H9 (cell line): ENCODE measurements around the gene MALRD1. TPM values are rescaled to one million over a fixed set of nuclear protein-coding genes. Genes with fewer than 3 reads are reported as not detected.

ENCODE experiments used
- DNase-seq: peaks from one replicate; pipeline ENCODE4 v3.0.0-alpha.2; 2017
- H2AFZ ChIP-seq: one replicate; pipeline ENCODE4 v1.6.1; 2013; ENCODE audit warnings: mild to moderate bottlenecking, low read length, control low read depth, moderate library complexity
- H2AK5ac ChIP-seq: 2 replicates; pipeline ENCODE4 v1.6.1; 2013; ENCODE audit warnings: low read length, control low read depth, mixed read lengths; ENCODE audit not compliant: insufficient read length
- H2BK120ac ChIP-seq: one replicate; pipeline ENCODE4 v1.6.1; 2013; ENCODE audit warnings: low read depth, mild to moderate bottlenecking, low read length, control low read depth, inconsistent platforms; ENCODE audit not compliant: poor library complexity, severe bottlenecking
- H2BK12ac ChIP-seq: 2 replicates; pipeline ENCODE4 v1.6.1; 2013; ENCODE audit warnings: low read length, control low read depth, mixed read lengths, low read depth; ENCODE audit not compliant: insufficient read length
- H2BK15ac ChIP-seq: 2 replicates; pipeline ENCODE4 v1.6.1; 2013; ENCODE audit warnings: low read depth, low read length, control low read depth
- H2BK20ac ChIP-seq: one replicate; pipeline ENCODE4 v1.6.1; 2013; ENCODE audit warnings: low read depth, mild to moderate bottlenecking, low read length, control low read depth, inconsistent platforms; ENCODE audit not compliant: poor library complexity, severe bottlenecking
- H2BK5ac ChIP-seq: 2 replicates; pipeline ENCODE4 v1.6.1; 2013; ENCODE audit warnings: low read length, control low read depth, mixed read lengths; ENCODE audit not compliant: insufficient read length
- H3K14ac ChIP-seq: 2 replicates; pipeline ENCODE4 v1.6.1; 2013; ENCODE audit warnings: low read length, control low read depth; ENCODE audit not compliant: insufficient read depth
- H3K18ac ChIP-seq: 2 replicates; pipeline ENCODE4 v1.6.1; 2013; ENCODE audit warnings: low read depth, mild to moderate bottlenecking, mixed read lengths, low read length, control low read depth; ENCODE audit not compliant: insufficient read length
- H3K23ac ChIP-seq: 2 replicates; pipeline ENCODE4 v1.6.1; 2013; ENCODE audit warnings: low read length, control low read depth, mixed read lengths, low read depth; ENCODE audit not compliant: insufficient read length
- H3K23me2 ChIP-seq: 2 replicates; pipeline ENCODE4 v1.6.1; 2013; ENCODE audit warnings: low read depth, mild to moderate bottlenecking, mixed read lengths, low read length, control low read depth; ENCODE audit not compliant: insufficient read length, poor library complexity, severe bottlenecking
- H3K27ac ChIP-seq: 2 replicates; pipeline ENCODE4 v1.5.1; 2013; ENCODE audit warnings: low read length, control low read depth, mixed read lengths, low read depth; ENCODE audit not compliant: insufficient read length
- H3K27me3 ChIP-seq: 2 replicates; pipeline ENCODE4 v1.6.1; 2013; ENCODE audit warnings: low read length, control low read depth, inconsistent platforms; ENCODE audit not compliant: insufficient read depth
- H3K4ac ChIP-seq: 2 replicates; pipeline ENCODE4 v1.6.1; 2013; ENCODE audit warnings: low read depth, mild to moderate bottlenecking, control low read depth, inconsistent platforms, low read length, moderate library complexity
- H3K4me1 ChIP-seq: 2 replicates; pipeline ENCODE4 v1.6.1; 2013; ENCODE audit warnings: low read length, control low read depth, inconsistent platforms; ENCODE audit not compliant: insufficient read depth
- H3K4me2 ChIP-seq: 2 replicates; pipeline ENCODE4 v1.6.1; 2013; ENCODE audit warnings: low read length, control low read depth, mixed read lengths; ENCODE audit not compliant: insufficient read length, insufficient read depth
- H3K56ac ChIP-seq: 2 replicates; pipeline ENCODE4 v1.6.1; 2013; ENCODE audit warnings: low read depth, mild to moderate bottlenecking, mixed read lengths, low read length, control low read depth; ENCODE audit not compliant: insufficient read length
- H3K79me1 ChIP-seq: 2 replicates; pipeline ENCODE4 v1.6.1; 2013; ENCODE audit warnings: low read depth, mild to moderate bottlenecking, moderate library complexity, low read length, control low read depth, inconsistent platforms; ENCODE audit not compliant: insufficient read depth, poor library complexity, severe bottlenecking
- H3K79me2 ChIP-seq: 2 replicates; pipeline ENCODE4 v1.6.1; 2013; ENCODE audit warnings: low read length, control low read depth, inconsistent platforms; ENCODE audit not compliant: insufficient read depth
- H3K9ac ChIP-seq: 2 replicates; pipeline ENCODE4 v1.6.1; 2013; ENCODE audit warnings: low read length, control low read depth, mixed read lengths; ENCODE audit not compliant: insufficient read length; ENCODE audit errors: extremely low read depth
- H3K9me3 ChIP-seq: one replicate; pipeline ENCODE4 v1.6.1; 2013; ENCODE audit warnings: low read depth, low read length, inconsistent platforms; ENCODE audit not compliant: control insufficient read depth
- H3T11ph ChIP-seq: one replicate; pipeline ENCODE4 v1.6.1; 2013; ENCODE audit warnings: mild to moderate bottlenecking, low read length, control low read depth, inconsistent platforms
- H4K20me1 ChIP-seq: one replicate; pipeline ENCODE4 v1.6.1; 2013; ENCODE audit not compliant: control insufficient read depth, insufficient read length, insufficient read depth
- H4K5ac ChIP-seq: 2 replicates; pipeline ENCODE4 v1.6.1; 2013; ENCODE audit warnings: low read depth, mild to moderate bottlenecking, mixed read lengths, low read length, control low read depth; ENCODE audit not compliant: insufficient read length
- H4K8ac ChIP-seq: replicated peaks from 2 replicates; pipeline ENCODE4 v1.6.1; 2013; ENCODE audit warnings: low read length, control low read depth, mixed read lengths, low read depth; ENCODE audit not compliant: insufficient read length
- H4K91ac ChIP-seq: 2 replicates; pipeline ENCODE4 v1.6.1; 2013; ENCODE audit warnings: low read depth, mild to moderate bottlenecking, moderate library complexity, mixed read lengths, low read length, control low read depth; ENCODE audit not compliant: insufficient read length
- H3K27ac Mint-ChIP-seq, 3 experiments: 2 replicates in 2 of 3; 3 replicates in 1 of 3; pipeline ENCODE4 v1.8.0; 2020 to 2021; ENCODE audit warnings: mixed read lengths in 3 of 3, mild to moderate bottlenecking in 1 of 3, moderate library complexity in 1 of 3
- H3K27me3 Mint-ChIP-seq: 2 replicates; pipeline ENCODE4 v1.8.0; 2021; ENCODE audit warnings: low read depth, mild to moderate bottlenecking, moderate library complexity, mixed read lengths
- H3K36me3 Mint-ChIP-seq, 3 experiments: 2 replicates in 2 of 3; 3 replicates in 1 of 3; pipeline ENCODE4 v1.8.0; 2020 to 2021; ENCODE audit warnings: low read depth in 3 of 3, mixed read lengths in 3 of 3; ENCODE audit not compliant: insufficient read depth in 1 of 3
- H3K4me1 Mint-ChIP-seq, 2 experiments: 2 replicates each; pipeline ENCODE4 v1.8.0; 2020; ENCODE audit warnings: mixed read lengths in 2 of 2
- H3K4me3 Mint-ChIP-seq, 2 experiments: 2 replicates in 1 of 2; 3 replicates in 1 of 2; pipeline ENCODE4 v1.8.0; 2020 to 2021; ENCODE audit warnings: mild to moderate bottlenecking in 2 of 2, mixed read lengths in 2 of 2, moderate library complexity in 1 of 2
- H3K9me3 Mint-ChIP-seq, 2 experiments: 2 replicates in 1 of 2; 3 replicates in 1 of 2; pipeline ENCODE4 v1.8.0; 2020; ENCODE audit warnings: mild to moderate bottlenecking in 2 of 2, mixed read lengths in 2 of 2, moderate library complexity in 1 of 2
- WGBS: extraction: QIAGEN DNeasy Blood & Tissue Kit; methylation state at CpG from one replicate; pipeline ENCODE4 v1.1.7; 2013; ENCODE audit warnings: missing lambda C conversion rate, low lambda C conversion rate, mixed read lengths; ENCODE audit not compliant: insufficient read length; ENCODE audit errors: extremely low coverage; 5-methylcytosine and 5-hydroxymethylcytosine counted together
- total RNA-seq: library from RNA; stranded (reverse); gene quantifications from 2 replicates; pipeline ENCODE4 v1.2.1, GENCODE V29; 2021
- TF ChIP-seq, protein P1 (sequence below): fragments of 200-600 bp; sonication (generic); conservative IDR thresholded peaks from 3 replicates; pipeline ENCODE4 v1.8.0; 2021; ENCODE audit warnings: antibody characterized with exemption, mild to moderate bottlenecking

Gene MALRD1
- total RNA-seq, 1 experiment from 2014 or later = 0.20 TPM

DNA sequence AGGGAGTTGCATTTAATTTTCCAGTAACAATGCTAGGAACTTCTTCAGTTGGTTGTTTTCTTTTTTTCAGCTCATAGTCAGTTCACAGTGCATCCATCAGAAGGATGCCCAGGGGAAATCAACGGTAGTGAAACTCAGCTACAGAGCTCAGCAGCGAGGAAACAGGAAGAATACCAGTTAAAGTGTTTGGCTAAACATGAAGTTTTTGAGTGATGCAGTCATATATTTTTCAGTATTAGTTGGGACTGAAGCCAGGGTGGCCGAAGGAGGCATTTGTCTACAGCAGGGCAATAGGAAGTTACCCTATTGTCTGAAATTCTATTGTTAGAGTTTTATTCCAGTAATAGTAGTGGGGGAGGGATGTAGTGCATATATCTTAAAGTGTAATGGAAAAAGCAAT, 45.3 kb upstream of the MALRD1 start:
- Histone ChIP-seq H3K14ac (no peak overlapping the region), H2BK5ac (no peak overlapping the region), H2BK20ac (no peak overlapping the region), H2BK120ac (no peak overlapping the region), H2BK15ac (no peak overlapping the region), H3K79me2 (no peaks in the 10 kb centered on the region), H3K4me1 (no peaks in the 10 kb centered on the region), H3K4ac (no peak overlapping the region), H3K27me3 (no peaks in the 10 kb centered on the region), H2BK12ac (no peak overlapping the region), H3K56ac (no peak overlapping the region), H3T11ph (no peak overlapping the region), H3K27ac (no peak overlapping the region), H3K9me3 (no peaks in the 10 kb centered on the region), H4K91ac (no peak overlapping the region), H3K23ac (no peak overlapping the region), H3K79me1 (no peaks in the 10 kb centered on the region), H2AK5ac (no peak overlapping the region), H3K23me2 (no peaks in the 10 kb centered on the region), H3K18ac (no peak overlapping the region), H3K9ac (no peak overlapping the region), H4K5ac (no peak overlapping the region), H2AFZ (no peak overlapping the region), H3K4me2 (no peak overlapping the region), H4K20me1 (no peaks in the 10 kb centered on the region), H4K8ac (no peak overlapping the region)
- DNase-seq = no peak
- peaks cover 0 to 4% of the 10 kb centered on the region in 2 experiments; a peak in 1 of 5 replicates for H3K9me3 Mint-ChIP-seq
- no peaks in the 10 kb centered on the region for H3K4me1 Mint-ChIP-seq
- H3K27ac Mint-ChIP-seq = no peak overlapping the region
- no peak overlapping the region for H3K4me3 Mint-ChIP-seq
- WGBS = no CpG with 5 or more reads among the region's 3 CpGs
- TF ChIP-seq, protein P1, sequence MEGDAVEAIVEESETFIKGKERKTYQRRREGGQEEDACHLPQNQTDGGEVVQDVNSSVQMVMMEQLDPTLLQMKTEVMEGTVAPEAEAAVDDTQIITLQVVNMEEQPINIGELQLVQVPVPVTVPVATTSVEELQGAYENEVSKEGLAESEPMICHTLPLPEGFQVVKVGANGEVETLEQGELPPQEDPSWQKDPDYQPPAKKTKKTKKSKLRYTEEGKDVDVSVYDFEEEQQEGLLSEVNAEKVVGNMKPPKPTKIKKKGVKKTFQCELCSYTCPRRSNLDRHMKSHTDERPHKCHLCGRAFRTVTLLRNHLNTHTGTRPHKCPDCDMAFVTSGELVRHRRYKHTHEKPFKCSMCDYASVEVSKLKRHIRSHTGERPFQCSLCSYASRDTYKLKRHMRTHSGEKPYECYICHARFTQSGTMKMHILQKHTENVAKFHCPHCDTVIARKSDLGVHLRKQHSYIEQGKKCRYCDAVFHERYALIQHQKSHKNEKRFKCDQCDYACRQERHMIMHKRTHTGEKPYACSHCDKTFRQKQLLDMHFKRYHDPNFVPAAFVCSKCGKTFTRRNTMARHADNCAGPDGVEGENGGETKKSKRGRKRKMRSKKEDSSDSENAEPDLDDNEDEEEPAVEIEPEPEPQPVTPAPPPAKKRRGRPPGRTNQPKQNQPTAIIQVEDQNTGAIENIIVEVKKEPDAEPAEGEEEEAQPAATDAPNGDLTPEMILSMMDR = no peak
- H3K36me3 Mint-ChIP-seq = no peaks in the 10 kb centered on the region; a peak in 1 of 7 replicates
- no peaks in the 10 kb centered on the region for H3K27me3 Mint-ChIP-seq
